Fibroblast of villous mesenchyme (primary cell): Measurements from ENCODE around the gene CFAP43. TPM values are rescaled to one million over a fixed set of nuclear protein-coding genes. Genes with fewer than 3 reads are reported as not detected.

Source experiments
- DNase-seq: peaks from one replicate; pipeline ENCODE4 v3.0.0-alpha.2; 2010; ENCODE audit warnings: low read depth
- H3K4me3 ChIP-seq: 2 replicates; pipeline ENCODE4 v1.5.1; 2011; ENCODE audit warnings: low read depth, mild to moderate bottlenecking, low read length
- total RNA-seq: library from RNA; depleted of rRNA; stranded (reverse); fragments of >200 nt; gene quantifications from 2 replicates; pipeline ENCODE4 v1.2.3, GENCODE V29; 2012
- TF ChIP-seq, protein P1 (sequence below): IDR thresholded peaks from 2 replicates; pipeline ENCODE4 v1.5.1; 2012; ENCODE audit warnings: low read depth, mild to moderate bottlenecking, low read length; ENCODE audit not compliant: insufficient read depth

CFAP43 gene
- total RNA-seq, 1 donor: not detected

DNA sequence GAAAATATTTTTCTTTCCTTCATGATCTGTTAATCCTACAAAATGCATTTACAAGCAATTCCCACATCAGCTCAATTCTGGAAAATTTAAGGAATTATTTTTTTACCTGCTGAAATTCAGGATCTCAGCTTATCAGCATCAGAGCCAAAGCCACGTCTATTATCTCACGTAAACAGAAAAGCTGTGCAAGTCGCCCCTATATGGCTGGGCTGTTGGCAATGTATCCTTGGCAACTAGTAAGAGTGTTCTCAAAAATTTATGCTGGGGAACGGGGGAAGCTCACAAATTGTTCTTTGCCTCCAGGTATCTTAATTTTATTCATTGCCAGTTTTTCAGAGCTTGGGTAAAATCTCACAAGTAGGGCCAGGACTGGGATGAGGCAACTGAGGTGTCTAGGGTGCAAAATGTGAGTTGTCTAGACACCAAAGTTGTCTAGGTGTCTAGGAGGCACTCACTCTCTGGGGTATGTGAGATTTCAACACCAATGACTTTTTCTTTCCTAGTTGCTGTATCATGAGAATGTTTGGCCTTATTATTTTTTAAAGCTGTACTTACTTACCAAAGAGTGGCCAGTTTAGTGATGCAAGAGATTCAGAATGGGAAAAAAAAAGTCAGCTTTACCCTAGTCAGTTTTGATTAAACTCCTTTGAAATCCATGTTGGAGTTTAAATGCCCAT is 41.9 kb upstream of the CFAP43 start:
- DNase-seq: peak; percentile 17
- H3K4me3 ChIP-seq: no peak overlapping the region
- TF ChIP-seq, protein P1, sequence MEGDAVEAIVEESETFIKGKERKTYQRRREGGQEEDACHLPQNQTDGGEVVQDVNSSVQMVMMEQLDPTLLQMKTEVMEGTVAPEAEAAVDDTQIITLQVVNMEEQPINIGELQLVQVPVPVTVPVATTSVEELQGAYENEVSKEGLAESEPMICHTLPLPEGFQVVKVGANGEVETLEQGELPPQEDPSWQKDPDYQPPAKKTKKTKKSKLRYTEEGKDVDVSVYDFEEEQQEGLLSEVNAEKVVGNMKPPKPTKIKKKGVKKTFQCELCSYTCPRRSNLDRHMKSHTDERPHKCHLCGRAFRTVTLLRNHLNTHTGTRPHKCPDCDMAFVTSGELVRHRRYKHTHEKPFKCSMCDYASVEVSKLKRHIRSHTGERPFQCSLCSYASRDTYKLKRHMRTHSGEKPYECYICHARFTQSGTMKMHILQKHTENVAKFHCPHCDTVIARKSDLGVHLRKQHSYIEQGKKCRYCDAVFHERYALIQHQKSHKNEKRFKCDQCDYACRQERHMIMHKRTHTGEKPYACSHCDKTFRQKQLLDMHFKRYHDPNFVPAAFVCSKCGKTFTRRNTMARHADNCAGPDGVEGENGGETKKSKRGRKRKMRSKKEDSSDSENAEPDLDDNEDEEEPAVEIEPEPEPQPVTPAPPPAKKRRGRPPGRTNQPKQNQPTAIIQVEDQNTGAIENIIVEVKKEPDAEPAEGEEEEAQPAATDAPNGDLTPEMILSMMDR: no peak

DNA sequence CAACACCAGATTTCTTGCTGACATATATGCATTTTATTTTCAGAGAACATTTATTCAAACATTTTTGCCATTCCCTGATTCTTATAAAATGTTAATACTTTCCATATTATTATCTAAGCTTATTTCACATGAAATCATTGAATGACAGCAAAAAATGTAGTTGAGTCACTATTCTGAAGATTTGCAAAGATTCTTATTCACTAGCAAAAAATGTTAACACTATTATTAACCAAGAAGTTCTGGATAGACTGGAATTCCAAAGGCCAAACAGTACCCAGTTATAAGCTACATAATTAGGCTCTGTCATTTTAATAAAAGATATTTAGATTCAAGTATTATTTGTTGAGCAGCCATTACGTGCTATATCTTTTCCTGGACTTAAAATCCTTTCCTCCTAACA is 41.1 kb upstream of the CFAP43 start:
- TF ChIP-seq, protein P1: no peak
- no peak for DNase-seq

DNA sequence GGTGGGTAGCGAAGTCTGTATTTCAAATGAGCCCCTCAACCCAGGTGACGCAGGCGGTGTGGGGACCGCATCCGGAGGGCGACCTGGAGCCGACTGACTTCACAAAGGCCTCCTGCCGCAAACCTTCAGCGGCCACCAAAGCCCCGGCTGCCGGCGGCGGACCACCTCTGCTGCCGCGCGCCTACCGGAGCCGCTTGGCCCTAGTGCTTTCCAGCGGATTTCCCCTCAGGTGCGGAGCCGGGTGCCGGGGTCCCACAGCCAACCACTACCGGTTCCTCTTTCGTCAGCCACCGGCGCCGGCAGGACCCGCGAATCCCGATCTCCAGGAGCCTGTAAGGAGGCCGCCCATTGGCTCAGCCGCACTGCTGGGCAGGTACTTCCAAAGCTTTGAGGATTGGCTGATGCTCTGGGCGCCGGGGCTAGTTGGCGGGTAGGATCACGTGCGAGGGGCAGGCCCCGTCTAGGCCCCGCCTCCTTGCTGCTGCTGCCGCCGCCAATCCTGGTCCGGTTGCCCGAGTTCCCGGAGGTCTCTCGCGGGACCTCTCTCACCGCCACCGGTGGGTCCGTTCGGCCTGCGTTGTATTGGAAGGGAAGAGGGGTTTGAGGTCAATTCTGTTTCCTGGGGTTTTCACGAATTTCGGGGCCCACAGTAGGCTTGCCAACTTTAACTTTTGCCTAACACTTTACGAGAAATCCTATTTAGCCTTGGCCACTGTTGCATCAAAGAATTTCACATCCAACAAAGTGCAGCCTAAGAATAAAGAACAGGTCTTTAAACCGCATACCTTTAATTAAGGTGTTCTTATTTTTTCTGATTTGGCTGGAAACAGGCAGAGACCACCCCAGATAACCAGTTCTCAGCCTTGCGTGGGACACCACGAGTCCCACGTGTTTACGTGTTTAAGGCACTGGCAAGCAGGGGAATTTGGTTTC is 36.8 kb upstream of the CFAP43 start, which contains the start of gene GSTO2:
TSS of gene GSTO2 (plus strand) at position 472 of the 933 bp plus-strand sequence. CDS start 5,732 bp downstream, outside the sequence.
- peak; percentile 98 for DNase-seq
- TF ChIP-seq, protein P1: no peak
- H3K4me3 ChIP-seq: peak within 1 kb of the TSS; percentile 68

More for the DNA sequence above, 41.1 kb upstream of the CFAP43 start:
- no peak overlapping the region for H3K4me3 ChIP-seq

DNA sequence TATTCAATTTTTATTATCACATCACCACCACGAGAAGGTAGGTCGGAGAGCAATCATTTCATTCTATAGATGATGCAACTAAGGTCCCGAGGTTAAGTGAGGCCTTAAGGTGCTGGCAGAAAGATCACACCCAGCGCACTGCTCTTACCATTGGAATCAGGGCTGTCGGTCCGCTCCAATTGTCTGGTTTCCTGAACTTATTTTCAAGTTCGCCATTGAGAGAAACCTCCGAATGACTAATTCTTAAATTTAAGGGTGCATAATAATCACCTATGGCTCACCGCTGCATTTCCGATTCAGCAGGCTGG is 36.2 kb upstream of the CFAP43 start:
- TF ChIP-seq, protein P1: no peak
- peak; percentile 8 for DNase-seq
- peak overlapping the region; percentile 68 for H3K4me3 ChIP-seq

DNA sequence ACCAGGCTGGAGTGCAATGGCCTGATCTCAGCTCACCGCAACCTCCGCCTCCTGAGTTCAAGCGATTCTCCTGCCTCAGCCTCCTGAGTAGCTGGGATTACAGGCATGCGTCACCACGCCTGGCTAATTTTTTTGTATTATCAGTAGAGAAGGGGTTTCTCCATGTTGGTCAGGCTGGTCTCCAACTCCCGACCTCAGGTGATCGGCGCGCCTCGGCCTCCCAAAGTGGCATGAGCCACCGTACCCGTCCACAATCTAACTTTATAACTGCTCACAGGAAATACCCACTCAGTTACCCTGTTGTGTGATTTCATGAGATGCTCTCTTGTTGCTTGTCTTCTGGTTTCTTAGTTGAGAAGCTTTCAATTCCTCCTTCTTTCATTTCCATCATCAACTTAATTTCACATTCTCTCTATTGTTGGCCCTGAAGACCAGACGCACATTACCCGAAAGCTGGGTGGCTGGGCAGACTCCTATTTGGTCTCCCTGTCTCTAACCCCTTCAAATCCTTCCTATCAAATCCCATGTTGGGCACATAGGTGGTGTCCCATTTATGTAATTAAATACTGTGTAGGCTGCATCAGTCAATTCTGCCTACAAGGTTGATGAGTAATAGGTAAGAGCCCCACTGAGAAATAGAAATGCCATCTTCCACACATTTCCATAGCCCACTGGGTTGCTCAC is 35.7 kb upstream of the CFAP43 start:
- DNase-seq: no peak
- TF ChIP-seq, protein P1: no peak
- H3K4me3 ChIP-seq: peak overlapping the region; percentile 68

DNA sequence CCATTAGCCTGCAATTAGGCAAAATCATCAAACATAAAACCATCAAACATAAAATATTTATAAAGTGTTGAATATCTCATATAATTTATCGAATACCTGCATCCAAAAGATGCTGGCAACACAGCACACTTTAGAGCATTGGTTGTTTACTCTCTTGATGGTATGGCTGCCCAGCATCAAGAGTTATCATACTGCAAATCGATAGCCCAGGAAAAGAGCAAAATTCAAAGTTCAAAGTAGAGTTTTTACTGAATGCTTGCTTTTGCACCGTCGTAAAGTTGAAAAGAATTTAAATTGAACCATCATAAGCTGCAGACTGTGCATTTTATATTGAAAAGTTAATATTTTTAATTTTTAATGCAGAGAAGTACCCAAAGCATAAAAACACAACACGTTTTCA is 32.6 kb upstream of the CFAP43 start:
- no peak overlapping the region for H3K4me3 ChIP-seq
- TF ChIP-seq, protein P1: no peak
- DNase-seq: no peak
